CD14-positive monocyte (primary cell): ENCODE measurements around the gene IGSF8. TPM values are rescaled to one million over a fixed set of nuclear protein-coding genes. Genes with fewer than 3 reads are reported as not detected.
"Not testable (repeated sequence)": the region's sequence is repeated elsewhere in the genome, so short reads cannot be mapped to it uniquely, and the experiment has no call there.

Source experiments
- DNase-seq, 3 donors: peaks; one replicate each; pipeline ENCODE4 v3.0.0-alpha.2; 2011 to 2022
- H2AFZ ChIP-seq: 2 replicates; pipeline ENCODE4 v1.6.0; 2012; ENCODE audit warnings: mild to moderate bottlenecking, low read depth, low read length, inconsistent platforms; ENCODE audit not compliant: insufficient read depth, poor library complexity, severe bottlenecking
- H3K27ac ChIP-seq, 2 donors: 1 replicate in 1 of 2; 2 replicates in 1 of 2; pipeline ENCODE4 v1.5.1; 2012 to 2013; ENCODE audit warnings: low read length in 2 of 2, control low read depth in 1 of 2, inconsistent platforms in 1 of 2, low read depth in 1 of 2, mild to moderate bottlenecking in 1 of 2
- H3K27me3 ChIP-seq, 2 donors: one replicate each; pipeline versions ENCODE4 v1.6.0 to v1.6.1; 2011 to 2013; ENCODE audit warnings: low read length in 2 of 2; ENCODE audit not compliant: control insufficient read depth in 2 of 2, insufficient read depth in 2 of 2
- H3K36me3 ChIP-seq, 2 donors: replicated peaks in 1 of 2; 1 replicate in 1 of 2; 2 replicates in 1 of 2; pipeline versions ENCODE4 v1.5.1 to v1.6.1; 2012 to 2013; ENCODE audit warnings: low read length in 2 of 2, control low read depth in 1 of 2, inconsistent platforms in 1 of 2, mild to moderate bottlenecking in 1 of 2; ENCODE audit not compliant: insufficient read depth in 2 of 2, control insufficient read depth in 1 of 2
- H3K4me1 ChIP-seq, 2 donors: 1 replicate in 1 of 2; 2 replicates in 1 of 2; pipeline versions ENCODE4 v1.5.1 to v1.6.1; 2012 to 2013; ENCODE audit warnings: low read length in 2 of 2, control low read depth in 1 of 2, inconsistent platforms in 1 of 2, mild to moderate bottlenecking in 1 of 2, moderate library complexity in 1 of 2; ENCODE audit not compliant: insufficient read depth in 2 of 2, control insufficient read depth in 1 of 2
- H3K4me2 ChIP-seq: replicated peaks from 2 replicates; pipeline ENCODE3; 2012; ENCODE audit warnings: low read length, moderate library complexity, mild to moderate bottlenecking; ENCODE audit not compliant: poor library complexity, severe bottlenecking; ENCODE audit errors: extremely low read depth
- H3K4me3 ChIP-seq, 3 experiments: fragments of 200-600 bp in 1 of 3; sonication (generic) in 1 of 3; replicated peaks in 1 of 3; 1 replicate in 2 of 3; 2 replicates in 1 of 3; pipeline ENCODE4 v1.5.1; 2011 to 2013; ENCODE audit warnings: low read length in 3 of 3, mild to moderate bottlenecking in 3 of 3, control low read depth in 2 of 3, low read depth in 2 of 3, inconsistent platforms in 1 of 3, moderate library complexity in 1 of 3
- H3K79me2 ChIP-seq: 2 replicates; pipeline ENCODE4 v1.6.0; 2012; ENCODE audit warnings: mild to moderate bottlenecking, control low read depth, inconsistent platforms, low read length, moderate library complexity; ENCODE audit not compliant: insufficient read depth
- H3K9ac ChIP-seq: 2 replicates; pipeline ENCODE4 v1.6.0; 2017; ENCODE audit warnings: low read length, mild to moderate bottlenecking; ENCODE audit not compliant: insufficient read depth, poor library complexity, severe bottlenecking
- H3K9me3 ChIP-seq, 2 donors: replicated peaks in 1 of 2; 1 replicate in 1 of 2; 2 replicates in 1 of 2; pipeline versions ENCODE4 v1.5.1 to v1.6.1; 2012 to 2013; ENCODE audit warnings: low read length in 2 of 2, control low read depth in 1 of 2; ENCODE audit not compliant: control insufficient read depth in 1 of 2, insufficient read depth in 1 of 2
- H4K20me1 ChIP-seq: 2 replicates; pipeline ENCODE4 v1.6.0; 2012; ENCODE audit warnings: mild to moderate bottlenecking, low read length, control low read depth, moderate library complexity; ENCODE audit not compliant: insufficient read depth
- H3K27ac Mint-ChIP-seq, 7 donors: one replicate each; pipeline ENCODE4 v1.8.0; 2020; ENCODE audit warnings: mild to moderate bottlenecking in 7 of 7, mixed read lengths in 7 of 7, moderate library complexity in 6 of 7, inconsistent platforms in 2 of 7
- H3K27me3 Mint-ChIP-seq, 3 donors: one replicate each; pipeline ENCODE4 v1.8.0; 2021 to 2022; ENCODE audit warnings: low read depth in 3 of 3, mild to moderate bottlenecking in 3 of 3, mixed read lengths in 3 of 3, moderate library complexity in 3 of 3, inconsistent platforms in 1 of 3
- H3K36me3 Mint-ChIP-seq, 2 donors: one replicate each; pipeline ENCODE4 v1.8.0; 2020; ENCODE audit warnings: mixed read lengths in 2 of 2, inconsistent platforms in 1 of 2, mild to moderate bottlenecking in 1 of 2
- H3K4me1 Mint-ChIP-seq: one replicate; pipeline ENCODE4 v1.8.0; 2020; ENCODE audit warnings: mild to moderate bottlenecking, mixed read lengths
- H3K4me3 Mint-ChIP-seq, 2 donors: one replicate each; pipeline ENCODE4 v1.8.0; 2020; ENCODE audit warnings: mild to moderate bottlenecking in 2 of 2, mixed read lengths in 2 of 2, moderate library complexity in 1 of 2
- H3K9me3 Mint-ChIP-seq, 7 donors: one replicate each; pipeline ENCODE4 v1.8.0; 2020 to 2022; ENCODE audit warnings: mixed read lengths in 7 of 7, mild to moderate bottlenecking in 6 of 7, moderate library complexity in 6 of 7, inconsistent platforms in 2 of 7
- CTCF ChIP-seq: fragments of 200-600 bp; IDR thresholded peaks from one replicate; pipeline ENCODE4 v1.8.0; 2022; ENCODE audit warnings: antibody characterized with exemption, mild to moderate bottlenecking
- WGBS: methylation state at CpG from one replicate; pipeline ENCODE4 v1.1.5; 2013; ENCODE audit warnings: missing lambda C conversion rate; ENCODE audit not compliant: insufficient coverage; 5-methylcytosine and 5-hydroxymethylcytosine counted together
- intact Hi-C, 2 donors: fragments of 100-400 bp; cut with micrococcal nuclease; formaldehyde crosslinking; loops; one replicate each; pipeline versions ENCODE4 v1.15.0 to v1.15.1; 2023
- polyA plus RNA-seq, 3 donors: library from polyadenylated mRNA; depleted of rRNA in 1 of 3; unstranded in 2 of 3; stranded (reverse) in 1 of 3; fragments of 300-500 nt in 2 of 3; fragments of >200 nt in 1 of 3; fragmentation: Illumina TruSeq in 2 of 3; gene quantifications; 1 replicate in 2 of 3; 2 replicates in 1 of 3; pipeline ENCODE4 v1.2.3, GENCODE V29; 2012 to 2021

The IGSF8 gene
- polyA plus RNA-seq, 3 donors = 9.6 to 23.9 (median 10.8) TPM

- intact Hi-C loops = no loop called here
- no peaks in the 10 kb centered on the region for H3K36me3 Mint-ChIP-seq
- WGBS = 100% methylated on average over 1 of the region's 1 CpG
- H3K27ac Mint-ChIP-seq = no peak overlapping the region
- no peaks in the 10 kb centered on the region for H4K20me1 ChIP-seq
- no peak for TF ChIP-seq CTCF
- H3K27me3 Mint-ChIP-seq = peaks cover 21 to 23% (median 21%) of the 10 kb centered on the region in 3 donors
- H3K4me1 ChIP-seq = peaks cover 8 to 10% of the 10 kb centered on the region in 2 donors
- no peak overlapping the region for H3K4me2 ChIP-seq
- H2AFZ ChIP-seq = no peak overlapping the region
- H3K27ac ChIP-seq = no peak overlapping the region
- H3K27me3 ChIP-seq = peaks cover 8 to 12% of the 10 kb centered on the region in 2 donors
- H3K9ac ChIP-seq = no peak overlapping the region
- no peaks in the 10 kb centered on the region for H3K36me3 ChIP-seq
- no peaks in the 10 kb centered on the region for H3K9me3 ChIP-seq
- no peak for DNase-seq
- no peaks in the 10 kb centered on the region for H3K9me3 Mint-ChIP-seq
- H3K79me2 ChIP-seq = no peaks in the 10 kb centered on the region
- no peak overlapping the region for H3K4me3 Mint-ChIP-seq
- H3K4me3 ChIP-seq = no peak overlapping the region
- peaks cover 13% of the 10 kb centered on the region for H3K4me1 Mint-ChIP-seq
These were observed 47.8 kb downstream of the IGSF8 start for GRCh38 chr1:160050619-160051018.

- H3K4me3 ChIP-seq, H3K9me3 ChIP-seq, H3K4me1 ChIP-seq, DNase-seq, H3K9me3 Mint-ChIP-seq, H3K4me3 Mint-ChIP-seq, H3K79me2 ChIP-seq, H3K27ac Mint-ChIP-seq, H3K9ac ChIP-seq, H3K27ac ChIP-seq, H4K20me1 ChIP-seq, H3K4me2 ChIP-seq, H3K36me3 ChIP-seq, H3K36me3 Mint-ChIP-seq, H2AFZ ChIP-seq, intact Hi-C loops: not testable (repeated sequence)
- peaks cover 8 to 14% of the 10 kb centered on the region in 2 donors for H3K27me3 ChIP-seq
- Mint-ChIP-seq H3K4me1 (peaks cover 13% of the 10 kb centered on the region), H3K27me3 (peaks cover 20 to 22% (median 21%) of the 10 kb centered on the region in 3 donors)
- 82% methylated on average over 1 of the region's 2 CpGs for WGBS
These were observed 48.2 kb downstream of the IGSF8 start for GRCh38 chr1:160050182-160050581.
